ENCODE results near the gene SPSB1. TPM values are rescaled to one million over a fixed set of nuclear protein-coding genes. Genes with fewer than 3 reads are reported as not detected.
"Not testable (repeated sequence)": the region's sequence is repeated elsewhere in the genome, so short reads cannot be mapped to it uniquely, and the experiment has no call there.

Gene SPSB1
- total and polyA plus RNA-seq, 2 experiments from 2014 or later: 13.5 to 22.7 TPM

- Histone ChIP-seq H3K9me2 (ENCODE audit: insufficient read depth) (no peaks in the 10 kb centered on the region), H3K79me2 (ENCODE audit: insufficient read depth) (peaks cover 93% of the 10 kb centered on the region), H3K27me3 (replicated peaks; ENCODE audit: insufficient read depth) (no peaks in the 10 kb centered on the region), H3K9me3 (ENCODE audit: low read depth) (no peaks in the 10 kb centered on the region), H3F3A (ENCODE audit: insufficient read depth) (peaks cover 23% of the 10 kb centered on the region), H2AFZ (no peak overlapping the region), H3K4me3 (no peak overlapping the region), H3K9ac (no peak overlapping the region), H4K20me1 (ENCODE audit: insufficient read depth) (no peaks in the 10 kb centered on the region; the same call in 1 of the 2 replicates), H3K4me2 (ENCODE audit: unreplicated experiment) (no peak overlapping the region), H3K27ac (no peak overlapping the region), H3K4me1 (ENCODE audit: insufficient read depth) (peaks cover 40% of the 10 kb centered on the region), H3K36me3 (ENCODE audit: low read depth) (no peaks in the 10 kb centered on the region)
- no peak for TF ChIP-seq EZH2 (IDR thresholded peaks at IDR 0.05; ENCODE audit: insufficient read depth, poor library complexity, severe bottlenecking)
- no peak for DNase-seq
- in situ Hi-C loops (cut with MboI): no loop called here
- WGBS, 2 experiments (ENCODE audit: low coverage in 1 of 2, low lambda C conversion rate in 2 of 2, missing lambda C conversion rate in 2 of 2): 1 to 3% methylated on average over 3 of the region's 3 CpGs
Measured at GRCh38 chr1:9298282-9298681, 5.6 kb downstream of the SPSB1 start.

- Histone ChIP-seq H3K4me2 (ENCODE audit: unreplicated experiment) (peak overlapping the region; percentile 73), H3K9ac (peak overlapping the region; percentile 53; the same call in 1 of the 2 replicates), H3K79me2 (ENCODE audit: insufficient read depth) (peaks cover 96% of the 10 kb centered on the region), H3F3A (ENCODE audit: insufficient read depth) (peaks cover 31% of the 10 kb centered on the region), H3K4me1 (ENCODE audit: insufficient read depth) (peaks cover 41% of the 10 kb centered on the region), H3K27ac (peak overlapping the region; percentile 78)
- H3K36me3 ChIP-seq (ENCODE audit: low read depth); H2AFZ ChIP-seq; in situ Hi-C loops (cut with MboI); H4K20me1 ChIP-seq (ENCODE audit: insufficient read depth); H3K9me3 ChIP-seq (ENCODE audit: low read depth); H3K4me3 ChIP-seq; H3K27me3 ChIP-seq (replicated peaks; ENCODE audit: insufficient read depth); H3K9me2 ChIP-seq (ENCODE audit: insufficient read depth): not testable (repeated sequence)
- DNase-seq: peak; percentile 86
- WGBS, 2 experiments (ENCODE audit: low coverage in 1 of 2, low lambda C conversion rate in 2 of 2, missing lambda C conversion rate in 2 of 2): 66 to 69% methylated on average over 16 of the region's 16 CpGs
Measured at GRCh38 chr1:9299571-9300541, 7.2 kb downstream of the SPSB1 start.

DNA sequence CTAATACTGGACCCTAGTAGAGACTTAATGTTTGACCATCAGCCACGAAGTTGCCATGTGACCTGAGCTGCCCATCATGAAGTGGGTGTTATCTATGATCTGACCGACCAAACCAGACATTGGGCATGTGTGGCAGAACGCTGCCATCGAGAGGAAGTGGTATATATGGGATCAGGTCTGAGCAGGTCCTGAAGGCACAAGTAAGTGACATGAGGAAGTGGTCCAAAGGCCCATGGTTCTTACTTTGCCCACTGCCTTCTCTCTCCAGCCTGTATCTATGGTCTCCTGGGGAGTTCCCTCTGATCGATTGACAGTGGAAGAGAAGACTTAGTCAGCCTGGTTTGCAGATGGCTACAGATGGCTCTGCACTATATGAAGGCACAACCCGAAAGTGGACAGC is 7.9 kb downstream of the SPSB1 start:
- Histone ChIP-seq H3K27me3 (replicated peaks; ENCODE audit: insufficient read depth) (no peaks in the 10 kb centered on the region), H3K9me2 (ENCODE audit: insufficient read depth) (no peaks in the 10 kb centered on the region), H3K36me3 (ENCODE audit: low read depth) (no peaks in the 10 kb centered on the region), H3K79me2 (ENCODE audit: insufficient read depth) (peaks cover 96% of the 10 kb centered on the region), H3K27ac (peak overlapping the region; percentile 78), H3K9me3 (ENCODE audit: low read depth) (no peaks in the 10 kb centered on the region), H3K4me1 (ENCODE audit: insufficient read depth) (peaks cover 34% of the 10 kb centered on the region), H3F3A (ENCODE audit: insufficient read depth) (peaks cover 24% of the 10 kb centered on the region), H2AFZ (no peak overlapping the region), H3K4me2 (ENCODE audit: unreplicated experiment) (peak overlapping the region; percentile 7), H3K9ac (peak overlapping the region; percentile 53; the same call in 1 of the 2 replicates), H4K20me1 (ENCODE audit: insufficient read depth) (peaks cover 4% of the 10 kb centered on the region), H3K4me3 (no peak overlapping the region)
- TF ChIP-seq EZH2 (IDR thresholded peaks at IDR 0.05; ENCODE audit: insufficient read depth, poor library complexity, severe bottlenecking) (no peak), EZH2phosphoT487 (IDR thresholded peaks at IDR 0.05; ENCODE audit: insufficient read depth, low read depth) (no peak)
- no peak for DNase-seq
- in situ Hi-C loops (cut with MboI): no loop called here
- WGBS, 2 experiments (ENCODE audit: low coverage in 1 of 2, low lambda C conversion rate in 2 of 2, missing lambda C conversion rate in 2 of 2): 82 to 83% methylated on average over 6 of the region's 6 CpGs

GRCh38 chr1:9302745-9303524 is 10.2 kb downstream of the SPSB1 start:
- Histone ChIP-seq H3K79me2 (ENCODE audit: insufficient read depth) (peaks cover 96% of the 10 kb centered on the region), H3K27me3 (replicated peaks; ENCODE audit: insufficient read depth) (no peaks in the 10 kb centered on the region), H3K9me2 (ENCODE audit: insufficient read depth) (no peaks in the 10 kb centered on the region), H3K27ac (peak overlapping the region; percentile 91), H3K4me2 (ENCODE audit: unreplicated experiment) (peak overlapping the region; percentile 74), H2AFZ (no peak overlapping the region), H3K9ac (peak overlapping the region; percentile 68), H3K4me3 (peak overlapping the region; percentile 29), H3F3A (ENCODE audit: insufficient read depth) (peaks cover 20% of the 10 kb centered on the region), H3K9me3 (ENCODE audit: low read depth) (no peaks in the 10 kb centered on the region), H4K20me1 (ENCODE audit: insufficient read depth) (peaks cover 4% of the 10 kb centered on the region), H3K4me1 (ENCODE audit: insufficient read depth) (peaks cover 32% of the 10 kb centered on the region), H3K36me3 (ENCODE audit: low read depth) (no peaks in the 10 kb centered on the region)
- peak; percentile 95 for DNase-seq
- TF ChIP-seq EZH2phosphoT487 (IDR thresholded peaks at IDR 0.05; ENCODE audit: insufficient read depth, low read depth) (no peak), EZH2 (IDR thresholded peaks at IDR 0.05; ENCODE audit: insufficient read depth, poor library complexity, severe bottlenecking) (no peak)
- in situ Hi-C loops (cut with MboI): no loop called here
- 21 to 33% methylated on average over 9 of the region's 9 CpGs for WGBS, 2 experiments (ENCODE audit: low coverage in 1 of 2, low lambda C conversion rate in 2 of 2, missing lambda C conversion rate in 2 of 2)
